B cell (primary cell): Measurements from ENCODE around the gene AGPAT1. TPM values are rescaled to one million over a fixed set of nuclear protein-coding genes. Genes with fewer than 3 reads are reported as not detected.
"Not testable (repeated sequence)": the region's sequence is repeated elsewhere in the genome, so short reads cannot be mapped to it uniquely, and the experiment has no call there.

Experiments
- ATAC-seq: fragments of 200-7000 bp; cut with Tn5 transposase; one replicate; pipeline ENCODE4 v1.10.0; 2021; ENCODE audit warnings: low read depth, mild to moderate bottlenecking, moderate number of reproducible peaks, moderate library complexity
- CTCF ChIA-PET: fragments of 350-600 bp; sonication (Branson Sonifier 250); formaldehyde crosslinking; loops from one replicate; lab custom pipeline; 2021; ENCODE audit warnings: antibody characterized with exemption, inconsistent platforms; lab: Charles Lee
- POLR2A ChIA-PET: fragments of 350-600 bp; sonication (Branson Sonifier 250); formaldehyde crosslinking; loops from one replicate; lab custom pipeline; 2021; ENCODE audit warnings: antibody characterized with exemption; lab: Charles Lee
- DNase-seq: peaks from one replicate; pipeline ENCODE4 v3.0.0; 2013
- H2AFZ ChIP-seq: 2 replicates; pipeline ENCODE4 v1.6.1; 2012; ENCODE audit warnings: mild to moderate bottlenecking, low read depth, low read length; ENCODE audit not compliant: insufficient read depth, poor library complexity, severe bottlenecking
- H3K27ac ChIP-seq, 2 donors: 1 replicate in 1 of 2; 2 replicates in 1 of 2; pipeline ENCODE4 v1.5.1; 2012 to 2013; ENCODE audit warnings: low read length in 2 of 2, mild to moderate bottlenecking in 2 of 2, moderate library complexity in 1 of 2
- H3K27me3 ChIP-seq, 4 experiments: fragments of 200-600 bp in 1 of 4; sonication (generic) in 1 of 4; replicated peaks in 1 of 4; 1 replicate in 2 of 4; 2 replicates in 2 of 4; pipeline versions ENCODE4 v1.6.1 to v1.7.0; 2013 to 2016; ENCODE audit warnings: low read length in 3 of 4, mild to moderate bottlenecking in 2 of 4, mixed read lengths in 1 of 4, moderate library complexity in 1 of 4; ENCODE audit not compliant: insufficient read depth in 4 of 4, control insufficient read depth in 3 of 4; ENCODE audit errors: control extremely low read depth in 1 of 4
- H3K36me3 ChIP-seq, 2 experiments: replicated peaks in 1 of 2; 1 replicate in 1 of 2; 2 replicates in 1 of 2; pipeline versions ENCODE4 v1.6.1 to v1.7.1; 2013; ENCODE audit warnings: low read length in 1 of 2; ENCODE audit not compliant: insufficient read depth in 2 of 2, control insufficient read depth in 1 of 2; ENCODE audit errors: control extremely low read depth in 1 of 2, extremely low read depth in 1 of 2
- H3K4me1 ChIP-seq, 2 donors: fragments of 200-600 bp in 1 of 2; sonication (generic) in 1 of 2; 1 replicate in 1 of 2; 2 replicates in 1 of 2; pipeline versions ENCODE4 v1.5.1 to v1.6.1; 2013 to 2017; ENCODE audit warnings: low read length in 2 of 2; ENCODE audit not compliant: control insufficient read depth in 2 of 2, insufficient read depth in 2 of 2
- H3K4me2 ChIP-seq: replicated peaks from 2 replicates; pipeline ENCODE3; 2012; ENCODE audit warnings: mild to moderate bottlenecking, low read depth, low read length; ENCODE audit not compliant: poor library complexity, severe bottlenecking
- H3K4me3 ChIP-seq, 5 experiments: fragments of 200-600 bp in 1 of 5; sonication (generic) in 1 of 5; 1 replicate in 3 of 5; 2 replicates in 2 of 5; pipeline versions ENCODE4 v1.5.1 to v1.7.0; 2011 to 2016; ENCODE audit warnings: low read length in 4 of 5, mild to moderate bottlenecking in 4 of 5, low read depth in 2 of 5, control low read depth in 1 of 5, moderate library complexity in 1 of 5; ENCODE audit not compliant: insufficient read depth in 1 of 5; ENCODE audit errors: control extremely low read depth in 1 of 5, extremely low read depth in 1 of 5
- H3K79me2 ChIP-seq: fragments of 200-600 bp; sonication (generic); one replicate; pipeline ENCODE4 v1.6.0; 2016; ENCODE audit warnings: low read length; ENCODE audit not compliant: control insufficient read depth, insufficient read depth
- H3K9ac ChIP-seq: fragments of 200-600 bp; sonication (generic); 2 replicates; pipeline ENCODE4 v1.6.1; 2017; ENCODE audit warnings: mild to moderate bottlenecking, low read length, moderate library complexity
- H3K9me3 ChIP-seq, 3 donors: one replicate each; pipeline versions ENCODE4 v1.6.1 to v1.7.1; 2013; ENCODE audit warnings: low read length in 2 of 3; ENCODE audit not compliant: control insufficient read depth in 2 of 3, insufficient read depth in 1 of 3; ENCODE audit errors: control extremely low read depth in 1 of 3
- H4K20me1 ChIP-seq: 2 replicates; pipeline ENCODE4 v1.6.0; 2012; ENCODE audit warnings: mild to moderate bottlenecking, low read length; ENCODE audit not compliant: insufficient read depth, control insufficient read depth, poor library complexity, severe bottlenecking
- H3K27ac Mint-ChIP-seq: one replicate; pipeline ENCODE4 v1.8.0; 2021; ENCODE audit warnings: mixed read lengths
- H3K27me3 Mint-ChIP-seq: one replicate; pipeline ENCODE4 v1.8.0; 2021; ENCODE audit warnings: mixed read lengths
- H3K4me1 Mint-ChIP-seq: one replicate; pipeline ENCODE4 v1.8.0; 2021; ENCODE audit warnings: mixed read lengths
- H3K4me3 Mint-ChIP-seq: one replicate; pipeline ENCODE4 v1.8.0; 2021; ENCODE audit warnings: mixed read lengths
- H3K9me3 Mint-ChIP-seq: one replicate; pipeline ENCODE4 v1.8.0; 2022; ENCODE audit warnings: mixed read lengths; ENCODE audit not compliant: insufficient read depth
- CTCF ChIP-seq: fragments of 200-600 bp; IDR thresholded peaks from one replicate; pipeline ENCODE4 v1.8.0; 2022; ENCODE audit warnings: antibody characterized with exemption, mild to moderate bottlenecking
- EZH2 ChIP-seq: IDR thresholded peaks from 2 replicates; pipeline ENCODE4 v1.6.1; 2012; ENCODE audit warnings: borderline replicate concordance, low read depth, mild to moderate bottlenecking, moderate library complexity, low read length; ENCODE audit not compliant: insufficient read depth, poor library complexity, severe bottlenecking
- WGBS: methylation state at CpG from one replicate; pipeline ENCODE4 v1.1.5; 2013; ENCODE audit warnings: missing lambda C conversion rate; ENCODE audit not compliant: insufficient coverage; 5-methylcytosine and 5-hydroxymethylcytosine counted together
- intact Hi-C: fragments of 100-400 bp; cut with micrococcal nuclease; formaldehyde crosslinking; loops from one replicate; pipeline ENCODE4 v1.10.0; 2022
- polyA plus RNA-seq: library from polyadenylated mRNA; depleted of rRNA; stranded (reverse); fragments of >200 nt; gene quantifications from 2 replicates; pipeline ENCODE4 v1.2.3, GENCODE V29; 2012
- total RNA-seq, 2 donors: library from RNA; stranded (reverse); fragments of 120-200 nt in 1 of 2; gene quantifications; 1 replicate in 1 of 2; 2 replicates in 1 of 2; pipeline versions ENCODE4 v1.2.3 to v1.2.4, GENCODE V29; 2013 to 2022

The AGPAT1 gene
- total and polyA plus RNA-seq, 2 donors (not counting 1 experiment from before 2014, with no cell fraction given), result 29.8 to 37.1 TPM

DNA sequence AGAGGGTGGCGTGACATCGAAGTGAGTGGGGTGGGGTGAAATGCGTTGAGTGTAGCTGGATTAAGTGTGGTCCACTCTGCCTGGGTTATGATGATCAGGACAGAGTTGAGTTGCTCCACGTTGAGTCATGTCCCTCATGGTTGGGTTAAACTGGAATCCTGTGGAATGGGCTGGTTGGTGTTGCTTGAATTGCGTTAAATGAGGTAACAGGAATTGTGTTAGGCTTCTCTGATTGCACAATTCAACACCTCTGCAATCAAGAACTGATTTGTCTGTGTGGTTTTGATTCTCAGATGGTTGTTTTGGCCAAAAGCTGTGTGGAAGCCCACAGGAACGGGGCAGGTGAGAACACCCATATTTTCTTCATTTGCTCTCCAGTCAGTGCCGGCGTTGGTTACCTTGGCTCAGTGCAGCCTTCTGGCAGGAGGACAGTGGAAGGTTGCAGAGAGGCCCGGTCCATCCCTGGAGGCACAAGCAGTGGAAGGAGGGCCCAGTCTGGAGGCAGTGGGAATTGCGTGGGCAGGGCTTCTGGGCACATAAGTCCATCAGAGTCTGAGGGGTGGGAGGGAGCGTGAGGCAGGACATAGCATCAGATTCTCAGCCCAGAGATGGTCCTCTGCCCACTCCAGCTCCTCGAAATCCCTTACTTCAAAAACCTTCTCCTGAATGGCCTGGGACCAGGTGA, 36.3 kb upstream of the AGPAT1 start:
- Mint-ChIP-seq H3K4me1 (peaks cover 16% of the 10 kb centered on the region), H3K27ac (no peak overlapping the region), H3K27me3 (no peaks in the 10 kb centered on the region), H3K4me3 (no peak overlapping the region), H3K9me3 (no peaks in the 10 kb centered on the region)
- H3K4me3 ChIP-seq, result no peak overlapping the region
- H3K27me3 ChIP-seq, result no peaks in the 10 kb centered on the region
- peaks cover 0 to 6% of the 10 kb centered on the region in 2 donors for H3K4me1 ChIP-seq
- H4K20me1 ChIP-seq, result no peaks in the 10 kb centered on the region
- POLR2A ChIA-PET, result no interaction called here
- intact Hi-C loops, result no loop called here
- DNase-seq (no peak), ATAC-seq (no peak)
- TF ChIP-seq CTCF (no peak), EZH2 (no peak)
- CTCF ChIA-PET, result interaction anchor here (1.0 kb wide), 1 partner anchor 15 kb away, joined by 3 read pairs; no protein-coding TSS in a partner anchor
- no peak overlapping the region for H3K9ac ChIP-seq
- no peaks in the 10 kb centered on the region for H3K79me2 ChIP-seq
- no peak overlapping the region for H2AFZ ChIP-seq
- WGBS, result 95% methylated on average over 8 of the region's 12 CpGs
- no peak overlapping the region for H3K4me2 ChIP-seq
- no peaks in the 10 kb centered on the region for H3K36me3 ChIP-seq
- no peak overlapping the region for H3K27ac ChIP-seq
- H3K9me3 ChIP-seq, result no peaks in the 10 kb centered on the region

DNA sequence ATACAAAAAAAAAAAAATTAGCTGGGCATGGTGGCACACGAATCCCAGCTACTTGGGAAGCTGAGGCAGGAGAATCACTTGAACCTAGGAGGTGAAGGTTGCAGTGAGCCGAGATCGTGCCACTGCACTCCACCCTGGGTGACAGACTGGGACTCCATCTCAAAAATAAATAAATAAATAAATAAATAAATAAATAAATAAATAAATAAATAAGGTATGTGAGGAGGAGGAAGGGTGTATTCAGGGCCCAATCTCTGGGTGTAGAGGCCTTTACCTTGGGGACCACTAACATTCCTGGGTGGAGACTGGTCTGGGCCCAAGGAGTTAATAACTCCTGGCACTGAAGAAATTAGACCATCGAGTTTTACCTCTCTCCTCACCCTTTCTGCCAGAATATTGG, 35.5 kb upstream of the AGPAT1 start:
- H3K27me3 ChIP-seq, H2AFZ ChIP-seq, H3K4me3 Mint-ChIP-seq, H3K27me3 Mint-ChIP-seq, H3K4me3 ChIP-seq, intact Hi-C loops, H3K36me3 ChIP-seq, H3K9ac ChIP-seq, POLR2A ChIA-PET, H3K27ac ChIP-seq, H3K79me2 ChIP-seq, H3K4me1 ChIP-seq, H3K9me3 Mint-ChIP-seq, H4K20me1 ChIP-seq, ATAC-seq, H3K4me2 ChIP-seq, DNase-seq, H3K27ac Mint-ChIP-seq, H3K9me3 ChIP-seq: not testable (repeated sequence)
- WGBS, result no CpG with 5 or more reads among the region's 4 CpGs
- peaks cover 16% of the 10 kb centered on the region for H3K4me1 Mint-ChIP-seq
- CTCF ChIA-PET, result interaction anchor here (1.0 kb wide), 1 partner anchor 14 kb away, joined by 3 read pairs; no protein-coding TSS in a partner anchor
